ENCODE measurements around the gene TNFRSF4.

GRCh38 chr1:1222575-1223225 is 8.7 kb upstream of the TNFRSF4 start:
- no peak for TF ChIP-seq CTCF (IDR thresholded peaks at IDR 0.05)
- no peak for TF ChIP-seq POLR2A (IDR thresholded peaks at IDR 0.05)

Data from thyroid gland (tissue), 4 donors.